NCI-H69 (cell line): ENCODE measurements around the gene TCAP.
"Not testable (repeated sequence)": the region's sequence is repeated elsewhere in the genome, so short reads cannot be mapped to it uniquely, and the experiment has no call there.

ENCODE experiments used
- DNase-seq: peaks from one replicate; lab custom pipeline; 2025; lab: John Stamatoyannopoulos, UW

TCAP gene

DNA sequence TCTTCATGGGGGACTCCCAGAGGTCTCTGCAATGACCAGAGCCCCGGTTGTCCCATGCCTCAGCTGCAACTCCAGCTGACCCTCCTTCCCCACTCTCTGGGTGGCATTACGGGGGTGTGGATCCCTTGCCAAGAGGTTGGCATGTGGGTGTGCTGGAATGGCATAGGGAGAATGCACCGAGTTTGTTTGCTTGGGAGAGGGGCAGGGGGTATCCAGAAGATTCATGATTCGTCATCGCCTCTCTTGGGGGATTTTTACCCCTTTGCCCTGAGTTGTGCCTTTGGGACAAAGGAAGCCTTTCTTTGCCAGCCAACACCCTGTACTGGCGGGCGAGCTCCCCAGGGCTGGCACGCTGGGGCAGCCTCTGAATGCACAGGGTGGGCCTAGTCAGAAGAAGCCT, 41.2 kb downstream of the TCAP start:
- no peak for DNase-seq

DNA sequence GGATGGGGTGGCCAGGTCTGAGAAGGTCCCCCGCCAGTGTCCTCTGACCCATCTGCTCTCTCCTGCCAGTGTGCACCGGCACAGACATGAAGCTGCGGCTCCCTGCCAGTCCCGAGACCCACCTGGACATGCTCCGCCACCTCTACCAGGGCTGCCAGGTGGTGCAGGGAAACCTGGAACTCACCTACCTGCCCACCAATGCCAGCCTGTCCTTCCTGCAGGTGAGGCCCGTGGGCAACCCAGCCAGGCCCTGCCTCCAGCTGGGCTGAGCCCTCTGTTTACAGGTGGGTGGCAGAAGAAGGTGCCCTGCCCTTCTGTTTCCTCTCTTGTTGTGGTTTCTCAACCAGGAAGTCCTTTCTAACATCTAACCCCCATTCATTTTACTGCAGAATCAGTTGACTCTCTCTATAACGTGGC, 41.8 kb downstream of the TCAP start:
- DNase-seq: no peak

DNA sequence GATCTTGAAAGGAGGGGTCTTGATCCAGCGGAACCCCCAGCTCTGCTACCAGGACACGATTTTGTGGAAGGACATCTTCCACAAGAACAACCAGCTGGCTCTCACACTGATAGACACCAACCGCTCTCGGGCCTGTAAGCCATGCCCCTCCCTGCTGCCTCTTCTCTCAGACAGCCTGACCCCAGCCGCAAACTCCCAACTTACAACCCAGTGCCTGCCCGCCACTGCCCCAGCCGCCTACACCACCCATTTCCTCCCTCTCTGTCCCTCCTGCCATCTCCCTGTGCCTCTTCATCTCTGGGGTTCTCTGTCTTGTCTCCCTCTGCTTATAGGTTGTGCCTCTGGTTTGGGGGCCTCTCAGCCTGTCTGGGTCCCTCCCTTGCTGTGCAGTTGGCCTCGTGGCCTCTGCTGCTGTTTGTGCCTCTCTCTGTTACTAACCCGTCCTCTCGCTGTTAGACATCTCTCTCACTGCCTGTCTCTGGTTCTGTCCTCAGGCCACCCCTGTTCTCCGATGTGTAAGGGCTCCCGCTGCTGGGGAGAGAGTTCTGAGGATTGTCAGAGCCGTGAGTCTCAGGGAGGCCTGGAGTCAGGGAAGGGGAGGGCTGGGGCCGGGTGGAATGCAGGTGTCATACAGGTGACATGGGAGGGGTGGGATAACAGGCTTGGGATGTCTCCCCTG, 44.3 kb downstream of the TCAP start:
- no peak for DNase-seq

DNA sequence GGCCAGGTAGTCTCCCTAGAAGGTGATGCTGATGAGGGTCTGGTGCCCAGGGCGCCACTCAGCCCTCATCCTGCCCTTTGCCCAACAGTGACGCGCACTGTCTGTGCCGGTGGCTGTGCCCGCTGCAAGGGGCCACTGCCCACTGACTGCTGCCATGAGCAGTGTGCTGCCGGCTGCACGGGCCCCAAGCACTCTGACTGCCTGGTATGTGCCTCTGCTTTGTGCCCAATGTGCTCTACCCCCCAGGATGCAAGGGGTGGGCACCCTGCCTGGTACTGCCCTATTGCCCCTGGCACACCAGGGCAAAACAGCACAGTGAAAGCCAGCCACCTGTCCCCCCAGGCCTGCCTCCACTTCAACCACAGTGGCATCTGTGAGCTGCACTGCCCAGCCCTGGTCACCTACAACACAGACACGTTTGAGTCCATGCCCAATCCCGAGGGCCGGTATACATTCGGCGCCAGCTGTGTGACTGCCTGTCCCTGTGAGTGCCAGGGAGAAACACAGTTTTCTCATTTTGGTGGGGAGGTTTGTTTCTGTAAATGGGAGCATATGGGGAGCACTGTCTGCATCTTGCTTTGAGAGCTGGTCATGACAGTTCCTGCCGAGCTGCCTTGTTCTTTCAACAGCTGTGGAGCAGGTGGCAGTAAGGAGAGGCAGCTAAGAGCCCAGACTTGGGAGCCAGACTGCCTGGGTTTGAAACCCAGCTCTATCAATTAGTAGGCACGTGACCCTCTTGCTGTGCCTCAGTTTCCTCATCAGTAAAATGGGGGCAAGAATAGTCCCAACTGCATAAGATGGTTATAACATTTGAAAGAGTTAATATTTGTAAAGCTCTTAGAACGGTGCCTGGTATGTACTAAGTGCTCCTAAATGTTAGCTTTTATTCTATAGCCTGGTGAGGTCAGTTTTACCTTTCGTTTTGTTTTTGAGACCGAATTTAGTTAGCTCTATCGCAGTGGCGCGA, 45.1 kb downstream of the TCAP start:
- peak; percentile 12 for DNase-seq

DNA sequence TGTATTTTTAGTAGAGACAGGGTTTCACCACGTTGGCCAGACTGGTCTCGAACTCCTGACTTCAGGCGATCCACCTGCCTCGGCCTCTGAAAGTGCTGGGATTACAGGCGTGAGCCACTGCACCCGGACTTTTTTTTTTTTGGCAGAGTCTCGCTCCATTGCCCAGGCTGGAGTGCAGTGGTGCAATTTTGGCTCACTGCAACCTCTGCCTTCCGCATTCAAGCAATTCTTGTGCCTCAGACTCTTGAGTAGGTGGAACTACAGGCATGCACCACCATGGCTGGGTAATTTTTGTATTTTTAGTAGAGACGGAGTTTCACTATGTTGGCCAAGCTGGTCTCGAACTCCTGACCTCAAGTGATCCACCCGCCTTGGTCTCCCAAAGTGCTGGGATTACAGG, 45.9 kb downstream of the TCAP start:
- DNase-seq: not testable (repeated sequence)

DNA sequence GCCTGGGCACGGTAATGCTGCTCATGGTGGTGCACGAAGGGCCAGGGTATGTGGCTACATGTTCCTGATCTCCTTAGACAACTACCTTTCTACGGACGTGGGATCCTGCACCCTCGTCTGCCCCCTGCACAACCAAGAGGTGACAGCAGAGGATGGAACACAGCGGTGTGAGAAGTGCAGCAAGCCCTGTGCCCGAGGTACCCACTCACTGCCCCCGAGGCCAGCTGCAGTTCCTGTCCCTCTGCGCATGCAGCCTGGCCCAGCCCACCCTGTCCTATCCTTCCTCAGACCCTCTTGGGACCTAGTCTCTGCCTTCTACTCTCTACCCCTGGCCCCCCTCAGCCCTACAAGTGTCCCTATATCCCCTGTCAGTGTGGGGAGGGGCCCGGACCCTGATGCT, 46.7 kb downstream of the TCAP start:
- DNase-seq: no peak

DNA sequence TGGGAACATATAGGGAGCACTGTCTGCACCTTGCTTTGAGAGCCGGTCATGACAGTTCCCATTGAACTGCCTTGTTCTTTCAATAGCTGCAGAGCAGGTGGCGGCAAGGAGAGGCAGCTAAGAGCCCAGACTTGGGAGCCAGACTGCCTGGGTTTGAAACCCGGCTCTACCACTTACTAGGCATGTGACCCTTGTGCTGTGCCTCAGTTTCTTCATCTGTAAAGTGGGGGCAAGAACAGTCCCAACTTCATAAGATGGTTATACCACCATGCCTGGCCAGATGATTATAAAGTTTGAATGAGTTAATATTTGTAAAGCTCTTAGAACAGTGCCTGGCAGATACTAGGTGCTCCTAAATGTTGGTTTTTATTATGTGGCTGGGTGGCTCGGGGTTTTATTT, 49.1 kb downstream of the TCAP start:
- DNase-seq: no peak

DNA sequence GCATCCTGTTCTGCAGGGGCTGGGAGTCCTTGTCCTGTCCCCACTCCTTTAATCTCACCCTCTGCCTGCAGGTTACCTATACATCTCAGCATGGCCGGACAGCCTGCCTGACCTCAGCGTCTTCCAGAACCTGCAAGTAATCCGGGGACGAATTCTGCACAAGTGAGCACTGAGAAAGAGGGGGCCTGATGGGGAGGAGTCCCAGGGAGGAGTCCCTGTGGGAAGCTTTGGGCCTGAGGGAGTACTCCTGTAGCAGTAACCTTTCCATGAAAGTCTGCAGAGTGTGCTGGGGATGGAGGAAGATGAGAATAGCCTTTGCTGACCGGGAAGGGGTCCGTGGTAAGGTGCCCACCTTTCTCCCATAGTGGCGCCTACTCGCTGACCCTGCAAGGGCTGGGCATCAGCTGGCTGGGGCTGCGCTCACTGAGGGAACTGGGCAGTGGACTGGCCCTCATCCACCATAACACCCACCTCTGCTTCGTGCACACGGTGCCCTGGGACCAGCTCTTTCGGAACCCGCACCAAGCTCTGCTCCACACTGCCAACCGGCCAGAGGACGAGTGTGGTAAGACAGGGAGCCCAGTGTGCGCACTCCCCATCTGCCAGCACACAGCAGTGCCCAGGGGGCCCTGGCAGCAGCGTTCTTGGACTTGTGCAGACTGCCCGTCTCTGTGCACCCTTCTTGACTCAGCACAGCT, 50.4 kb downstream of the TCAP start:
- DNase-seq: no peak
